Uterus (tissue), 4 donors: Measurements from ENCODE around the gene GFPT2. TPM values are rescaled to one million over a fixed set of nuclear protein-coding genes. Genes with fewer than 3 reads are reported as not detected.

Experiments
- DNase-seq, 2 donors: peaks; one replicate each; pipeline ENCODE4 v3.0.0-alpha.2; 2019 to 2020
- H3K27ac ChIP-seq, 2 donors: fragments of 200-600 bp; sonication (generic); 1 replicate in 1 of 2; 2 replicates in 1 of 2; pipeline ENCODE4 v1.5.1; 2016 to 2018
- H3K27me3 ChIP-seq, 2 donors: fragments of 200-600 bp; sonication (generic); one replicate each; pipeline ENCODE4 v1.5.1; 2018 to 2019; ENCODE audit warnings: control low read depth in 1 of 2
- H3K36me3 ChIP-seq, 2 donors: fragments of 200-600 bp; sonication (generic); one replicate each; pipeline ENCODE4 v1.5.1; 2019; ENCODE audit warnings: control low read depth in 1 of 2
- H3K4me1 ChIP-seq, 2 donors: fragments of 200-600 bp; sonication (generic); one replicate each; pipeline ENCODE4 v1.5.1; 2018 to 2019; ENCODE audit warnings: control low read depth in 1 of 2
- H3K4me3 ChIP-seq, 2 donors: fragments of 200-600 bp; sonication (generic); 1 replicate in 1 of 2; 2 replicates in 1 of 2; pipeline ENCODE4 v1.5.1; 2018 to 2019; ENCODE audit warnings: mild to moderate bottlenecking in 1 of 2
- H3K9me3 ChIP-seq, 2 donors: fragments of 200-600 bp; sonication (generic); one replicate each; pipeline ENCODE4 v1.5.1; 2019; ENCODE audit warnings: control low read depth in 1 of 2
- CTCF ChIP-seq, 4 experiments: fragments of 200-600 bp in 2 of 4; fragments of 450-650 bp in 2 of 4; sonication (generic) in 2 of 4; IDR thresholded peaks; one replicate each; pipeline ENCODE4 v1.5.1; 2016 to 2019; ENCODE audit warnings: antibody characterized with exemption in 4 of 4, mild to moderate bottlenecking in 2 of 4, moderate library complexity in 1 of 4
- POLR2A ChIP-seq, 2 donors: fragments of 450-650 bp; IDR thresholded peaks; one replicate each; pipeline ENCODE4 v1.6.1; 2016; ENCODE audit warnings: antibody characterized with exemption in 2 of 2, mild to moderate bottlenecking in 1 of 2, moderate library complexity in 1 of 2
- intact Hi-C: fragments of 100-400 bp; cut with DNase I; formaldehyde crosslinking; loops from one replicate; pipeline ENCODE4 v1.15.1; 2023; ENCODE audit warnings: low total_unique reads
- total RNA-seq, 4 donors: library from RNA; depleted of rRNA in 3 of 4; stranded (reverse); fragments of >200 nt in 3 of 4; gene quantifications; one replicate each; pipeline versions ENCODE4 v1.1.0 to v1.2.4, GENCODE V29; 2014 to 2023
- donor health status: DM: yes; HTN: yes; CAD: no.

GFPT2 gene
- total RNA-seq, 4 donors from 2014 or later: 18.2 to 118 (median 47.8) TPM

GRCh38 chr5:180315762-180316212, 37.3 kb downstream of the GFPT2 start:
- peak; percentile 51 to 63 for DNase-seq
- intact Hi-C loops: no loop called here

GRCh38 chr5:180313677-180314505, 39.2 kb downstream of the GFPT2 start:
- peak overlapping the region in 1 of 2 donors; percentile 30 for H3K4me3 ChIP-seq
- H3K27me3 ChIP-seq: no peaks in the 10 kb centered on the region
- no peaks in the 10 kb centered on the region for H3K36me3 ChIP-seq
- TF ChIP-seq CTCF (IDR thresholded peaks at IDR 0.05) (peak in 1 of 4 experiments; percentile 16), POLR2A (IDR thresholded peaks at IDR 0.05) (no peak)
- DNase-seq: no peak
- H3K27ac ChIP-seq: no peak overlapping the region
- intact Hi-C loops: no loop called here
- no peaks in the 10 kb centered on the region for H3K4me1 ChIP-seq
- H3K9me3 ChIP-seq: no peaks in the 10 kb centered on the region

More at GRCh38 chr5:180315762-180316212, 37.3 kb downstream of the GFPT2 start:
- Histone ChIP-seq H3K27me3 (no peaks in the 10 kb centered on the region), H3K4me3 (no peak overlapping the region), H3K4me1 (no peaks in the 10 kb centered on the region), H3K27ac (no peak overlapping the region), H3K9me3 (no peaks in the 10 kb centered on the region), H3K36me3 (no peaks in the 10 kb centered on the region)
- TF ChIP-seq CTCF (IDR thresholded peaks at IDR 0.05) (peak; percentile 54 to 86 (median 64)), POLR2A (IDR thresholded peaks at IDR 0.05) (no peak)

GRCh38 chr5:180311216-180311615, 41.9 kb downstream of the GFPT2 start:
- H3K27ac ChIP-seq: no peak overlapping the region
- no peaks in the 10 kb centered on the region for H3K4me1 ChIP-seq
- no peaks in the 10 kb centered on the region for H3K27me3 ChIP-seq
- H3K9me3 ChIP-seq: no peaks in the 10 kb centered on the region
- intact Hi-C loops: no loop called here
- no peak overlapping the region for H3K4me3 ChIP-seq
- H3K36me3 ChIP-seq: no peaks in the 10 kb centered on the region
- no peak for TF ChIP-seq POLR2A (IDR thresholded peaks at IDR 0.05)
- TF ChIP-seq CTCF (IDR thresholded peaks at IDR 0.05): no peak
- no peak for DNase-seq

- no peaks in the 10 kb centered on the region for H3K36me3 ChIP-seq
- no peaks in the 10 kb centered on the region for H3K4me1 ChIP-seq
- H3K27ac ChIP-seq: no peak overlapping the region
- no peaks in the 10 kb centered on the region for H3K27me3 ChIP-seq
- no peak overlapping the region for H3K4me3 ChIP-seq
- intact Hi-C loops: no loop called here
- TF ChIP-seq POLR2A (IDR thresholded peaks at IDR 0.05) (no peak), CTCF (IDR thresholded peaks at IDR 0.05) (no peak)
- DNase-seq: no peak
- H3K9me3 ChIP-seq: no peaks in the 10 kb centered on the region
These were observed 46.3 kb downstream of the GFPT2 start for GRCh38 chr5:180306796-180307195.

GRCh38 chr5:180305481-180305880, 47.7 kb downstream of the GFPT2 start:
- no peak for DNase-seq
- no peak for TF ChIP-seq POLR2A (IDR thresholded peaks at IDR 0.05)
- TF ChIP-seq CTCF (IDR thresholded peaks at IDR 0.05): no peak
- intact Hi-C loops: no loop called here
- Histone ChIP-seq H3K4me3 (no peak overlapping the region), H3K4me1 (no peaks in the 10 kb centered on the region), H3K36me3 (no peaks in the 10 kb centered on the region), H3K27ac (no peak overlapping the region), H3K9me3 (no peaks in the 10 kb centered on the region), H3K27me3 (no peaks in the 10 kb centered on the region)
